ENCODE measurements around the gene SPON1. TPM values are rescaled to one million over a fixed set of nuclear protein-coding genes. Genes with fewer than 3 reads are reported as not detected.

The SPON1 gene
- total and polyA plus RNA-seq, 2 of the 8 experiments (the other 6 are each of a cell fraction or from before 2014, with no cell fraction given) = 1.5 to 5.4 TPM

- Histone ChIP-seq H3K9me3 (ENCODE audit: insufficient read depth in 2 of 2, low read depth in 1 of 2, low read length in 1 of 2) (no peaks in the 10 kb centered on the region; a peak in 1 of 4 replicates), H3K36me3 (ENCODE audit: control insufficient read depth in 2 of 4, insufficient read depth in 4 of 4, low read length in 3 of 4) (no peaks in the 10 kb centered on the region), H4K20me1 (replicated peaks in 1 of 2; ENCODE audit: control insufficient read depth in 1 of 2, insufficient read depth in 2 of 2, low read length in 2 of 2) (no peaks in the 10 kb centered on the region), H2AK5ac (ENCODE audit: low read depth, low read length) (no peak overlapping the region), H3K14ac (ENCODE audit: insufficient read length) (no peak overlapping the region), H3K4me3 (ENCODE audit: extremely low read depth in 1 of 4, insufficient read depth in 2 of 4, low read depth in 3 of 4, low read length in 4 of 4) (no peak overlapping the region), H3K4me1 (replicated peaks in 1 of 4; ENCODE audit: control insufficient read depth in 3 of 4, insufficient read depth in 4 of 4, low read length in 3 of 4) (peaks cover 0 to 3% (median 2%) of the 10 kb centered on the region in 4 experiments; a peak in 3 of 7 replicates), H2BK20ac (ENCODE audit: low read length) (no peak overlapping the region), H2BK12ac (ENCODE audit: low read depth, low read length) (no peak overlapping the region), H3K23me2 (ENCODE audit: low read depth, low read length) (0 out of 2 replicates have a peak, but pooled peaks cover 3% of the 10 kb centered on the region), H4K5ac (ENCODE audit: insufficient read length, low read depth, low read length) (no peak overlapping the region), H3K79me1 (ENCODE audit: low read depth, low read length) (no peaks in the 10 kb centered on the region), H3K18ac (ENCODE audit: extremely low read depth, low read length) (no peak overlapping the region), H4K91ac (replicated peaks; ENCODE audit: insufficient read length, low read length) (no peak overlapping the region), H3K4me2 (ENCODE audit: insufficient read depth in 1 of 2, low read depth in 2 of 2, low read length in 2 of 2) (0 out of 4 replicates have a peak overlapping the region, but pooled peaks have one; percentile 2 to 7), H2BK15ac (ENCODE audit: low read length) (no peak overlapping the region), H2BK120ac (replicated peaks; ENCODE audit: low read depth, low read length) (no peak overlapping the region), H3K27ac (ENCODE audit: low read depth, low read length) (no peak overlapping the region), H3K27me3 (replicated peaks in 1 of 4; ENCODE audit: control insufficient read depth in 3 of 4, extremely low read depth in 1 of 4, insufficient read depth in 3 of 4, low read length in 3 of 4) (peaks cover 0 to 1% (median 0%) of the 10 kb centered on the region in 4 experiments; a peak in 1 of 7 replicates), H2AFZ (ENCODE audit: low read length) (peak overlapping the region; percentile 16; the same call in 1 of the 2 replicates), H3K4ac (replicated peaks; ENCODE audit: insufficient read length, low read depth, low read length) (no peak overlapping the region), H3K56ac (replicated peaks; ENCODE audit: insufficient read length, low read depth, low read length) (no peak overlapping the region), H3K79me2 (ENCODE audit: control insufficient read depth in 1 of 2, insufficient read depth in 2 of 2, low read length in 2 of 2) (no peaks in the 10 kb centered on the region), H4K8ac (ENCODE audit: extremely low read depth, insufficient read depth, low read length) (no peak overlapping the region), H3K9ac (replicated peaks in 1 of 4; ENCODE audit: extremely low read depth in 1 of 4, low read depth in 3 of 4, low read length in 3 of 4) (no peak overlapping the region), H2BK5ac (ENCODE audit: low read depth, low read length) (no peak overlapping the region), H3K23ac (ENCODE audit: insufficient read length) (no peak overlapping the region)
- CTCF ChIA-PET (ENCODE audit: partially characterized antibody) = interaction anchor here (0.6 kb wide), 1 partner anchor 315 kb away, joined by 3 read pairs; no protein-coding TSS in a partner anchor
- FAIRE-seq (no peak), DNase-seq (ENCODE audit: low read depth in 1 of 2, low spot score in 2 of 2) (no peak)
- WGBS, 2 experiments (ENCODE audit: extremely low coverage in 1 of 2, insufficient coverage in 1 of 2, insufficient read length in 1 of 2, insufficient replicate concordance in 2 of 2, low coverage in 1 of 2, low lambda C conversion rate in 2 of 2, missing lambda C conversion rate in 1 of 2) = 40% methylated on average over 1 of the region's 1 CpG; no CpG with 5 or more reads in 1 of the 2 experiments
- no peak for TF ChIP-seq RAD21 (IDR thresholded peaks at IDR 0.05 in 1 of 2, conservative IDR thresholded peaks at IDR 0.05 in 1 of 2; ENCODE audit: low read depth in 2 of 2, low read length in 2 of 2)
- TF ChIP-seq, protein P1, sequence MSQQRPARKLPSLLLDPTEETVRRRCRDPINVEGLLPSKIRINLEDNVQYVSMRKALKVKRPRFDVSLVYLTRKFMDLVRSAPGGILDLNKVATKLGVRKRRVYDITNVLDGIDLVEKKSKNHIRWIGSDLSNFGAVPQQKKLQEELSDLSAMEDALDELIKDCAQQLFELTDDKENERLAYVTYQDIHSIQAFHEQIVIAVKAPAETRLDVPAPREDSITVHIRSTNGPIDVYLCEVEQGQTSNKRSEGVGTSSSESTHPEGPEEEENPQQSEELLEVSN (IDR thresholded peaks at IDR 0.05) = no peak
- no peak for TF ChIP-seq HDAC6 (IDR thresholded peaks at IDR 0.05; ENCODE audit: low read depth, low read length)
- no peak for TF ChIP-seq KDM5A (IDR thresholded peaks at IDR 0.05; ENCODE audit: low read length)
- TF ChIP-seq ASH2L (IDR thresholded peaks at IDR 0.05; ENCODE audit: low read length) = no peak
- no peak for TF ChIP-seq BRCA1 (IDR thresholded peaks at IDR 0.05; ENCODE audit: low read depth, low read length)
- no peak for TF ChIP-seq CEBPB (IDR thresholded peaks at IDR 0.05; ENCODE audit: low read depth, low read length)
- TF ChIP-seq SIRT6 (IDR thresholded peaks at IDR 0.05; ENCODE audit: low read length) = no peak
- no peak for TF ChIP-seq CREB1 (IDR thresholded peaks at IDR 0.05)
- no peak for TF ChIP-seq FOSL1 (IDR thresholded peaks at IDR 0.05; ENCODE audit: insufficient read depth, low read depth, low read length)
- TF ChIP-seq GABPA (IDR thresholded peaks at IDR 0.05; ENCODE audit: borderline replicate concordance, insufficient read depth, low read length) = no peak
- no peak for TF ChIP-seq CTBP2 (IDR thresholded peaks at IDR 0.05; ENCODE audit: borderline replicate concordance, insufficient read depth, insufficient read length, low read length)
- POLR2A ChIA-PET (ENCODE audit: partially characterized antibody) = interaction anchor here (0.6 to 1.0 kb wide), 2 partner anchors 15 to 1294 kb away, joined by 3 read pairs; no protein-coding TSS in a partner anchor
Observed at GRCh38 chr11:13917264-13917663, 45.3 kb upstream of the SPON1 start.
